Heart right ventricle (tissue), 16 donors: ENCODE measurements around the gene POLR2I. TPM values are rescaled to one million over a fixed set of nuclear protein-coding genes. Genes with fewer than 3 reads are reported as not detected.

Source experiments
- ATAC-seq, 8 donors: fragments of 200-7000 bp; cut with Tn5 transposase; one replicate each; pipeline ENCODE4 v1.9.1; 2020; ENCODE audit warnings: mild to moderate bottlenecking in 8 of 8, moderate library complexity in 8 of 8, moderate number of reproducible peaks in 1 of 8
- DNase-seq, 2 donors: peaks; one replicate each; pipeline ENCODE4 v3.0.0-alpha.2; 2020
- H3K27ac ChIP-seq, 10 donors: fragments of 200-600 bp; sonication (generic) in 2 of 10; one replicate each; pipeline versions ENCODE4 v1.5.0 to v1.8.0; 2020 to 2022; ENCODE audit warnings: mild to moderate bottlenecking in 3 of 10
- H3K27me3 ChIP-seq, 7 donors: fragments of 200-600 bp; one replicate each; pipeline ENCODE4 v1.8.0; 2021 to 2022; ENCODE audit warnings: mild to moderate bottlenecking in 2 of 7
- H3K36me3 ChIP-seq, 9 donors: fragments of 200-600 bp; sonication (generic) in 1 of 9; one replicate each; pipeline versions ENCODE4 v1.5.0 to v1.8.0; 2020 to 2022; ENCODE audit warnings: mild to moderate bottlenecking in 2 of 9
- H3K4me1 ChIP-seq, 9 donors: fragments of 200-600 bp; sonication (generic) in 1 of 9; one replicate each; pipeline versions ENCODE4 v1.5.0 to v1.8.0; 2020 to 2022; ENCODE audit warnings: mild to moderate bottlenecking in 4 of 9
- H3K4me3 ChIP-seq, 10 donors: fragments of 200-600 bp; sonication (generic) in 2 of 10; one replicate each; pipeline versions ENCODE4 v1.5.0 to v1.8.0; 2020 to 2022; ENCODE audit warnings: mild to moderate bottlenecking in 7 of 10, moderate library complexity in 2 of 10
- H3K9me3 ChIP-seq, 11 donors: fragments of 200-600 bp in 10 of 11; sonication (generic) in 2 of 11; one replicate each; pipeline versions ENCODE4 v1.5.0 to v1.8.0; 2013 to 2022; ENCODE audit warnings: mild to moderate bottlenecking in 2 of 11, control low read depth in 1 of 11, moderate library complexity in 1 of 11
- CTCF ChIP-seq, 9 donors: fragments of 200-600 bp; sonication (generic) in 2 of 9; IDR thresholded peaks; one replicate each; pipeline versions ENCODE4 v1.5.0 to v1.8.0; 2021 to 2022; ENCODE audit warnings: antibody characterized with exemption in 9 of 9, mild to moderate bottlenecking in 5 of 9, moderate library complexity in 1 of 9
- WGBS, 2 donors: extraction: QIAGEN DNeasy Blood & Tissue Kit; methylation state at CpG; one replicate each; pipeline ENCODE4 v1.1.7; 2013; ENCODE audit warnings: inconsistent platforms in 1 of 2; 5-methylcytosine and 5-hydroxymethylcytosine counted together
- intact Hi-C, 10 donors: fragments of 100-400 bp; cut with DNase I; formaldehyde crosslinking; loops; one replicate each; pipeline versions ENCODE4 v1.11.1 to v1.14.2; 2022
- polyA plus RNA-seq, 2 donors: library from polyadenylated mRNA; stranded (reverse); fragments of 200-250 nt; gene quantifications; one replicate each; pipeline ENCODE4 v1.2.3, GENCODE V29; 2013
- total RNA-seq, 10 donors: library from RNA; stranded (reverse); fragmentation: NEBNext Ultra II Directional in 3 of 10; extraction: Animal tissue kit (Norgen Biotek cat#: 25700) in 3 of 10; gene quantifications; one replicate each; pipeline versions ENCODE4 v1.2.1 to v1.2.4, GENCODE V29; 2021 to 2023
- donor health status: Arrhythmogenic right ventricular cardiomyopathy.
- donor health status: ischemic (EF 13 %, LVEDD 7.1; RV severe dilation, severe dysfunction).
- donor health status: healthy with polysubstance abuse.
- donor health status: DM: no; HTN: yes; CAD: no.
- donor health status: DM: no; HTN: no; CAD: no.
- donor health status: ischemic (EF 25% LVEDD 6.9; RV normal size, moderate dysfunction).
- donor health status: ischemic (EF 25% LVEDD 5.7; RV mildly dilated, moderate dysfunction).
- donor health status: healthy.
- donor health status: DM: yes; HTN: yes; CAD: no.
- donor health status: Ischemic cardiomyopathy.
- donor health status: ischemic (EF 35%, LVEDD 5.7; RV mildly dilated, moderate dysfunction).
- donor health status: nonischemic (EF 11% LVEDD 7.7; RV severe dilation, severe dysfunction).
- donor health status: DM: yes; HTN: yes; CAD: no.
- donor health status: PGD.
- donor health status: ischemic (EF 29% LVEDD 5.4; RV normal size, mild dysfunction).
- donor health status: nonischemic (EF 23%, LVEDD 6.1; RV moderate dilation, normal function).

The POLR2I gene
- total and polyA plus RNA-seq, 12 donors, result 83.7 to 153 (median 111) TPM

- WGBS, 2 donors, result 14% methylated on average over 10 of the region's 10 CpGs
- ATAC-seq, result peak; percentile 3 to 26 (median 14)
- H3K9me3 ChIP-seq, result no peaks in the 10 kb centered on the region
- H3K27ac ChIP-seq, result peak overlapping the region; percentile 71 to 97 (median 93)
- H3K36me3 ChIP-seq, result peaks cover 0 to 31% (median 19%) of the 10 kb centered on the region in 9 donors
- peak in 1 of 2 donors; percentile 39 for DNase-seq
- intact Hi-C loops, result loop anchor here in 6 of 10 donors (1.0 to 10.0 kb wide), 7 partner anchors 11 to 364 kb away; partner anchors contain the start of genes COX7A1 (in 1 of the 6) and LRFN3 (in 1 of the 6)
- H3K4me3 ChIP-seq, result peak overlapping the region; percentile 13 to 64 (median 51)
- no peak for TF ChIP-seq CTCF (IDR thresholded peaks at IDR 0.05)
- H3K4me1 ChIP-seq, result peaks cover 0 to 45% (median 16%) of the 10 kb centered on the region in 9 donors
- no peaks in the 10 kb centered on the region for H3K27me3 ChIP-seq
These were observed 13.7 kb upstream of the POLR2I start for GRCh38 chr19:36128392-36128736.

GRCh38 chr19:36125557-36125956, 10.9 kb upstream of the POLR2I start:
- no peak for ATAC-seq
- no peak for TF ChIP-seq CTCF (IDR thresholded peaks at IDR 0.05)
- H3K4me1 ChIP-seq, result peaks cover 0 to 22% (median 16%) of the 10 kb centered on the region in 9 donors
- no peak overlapping the region for H3K4me3 ChIP-seq
- H3K36me3 ChIP-seq, result peaks cover 0 to 55% (median 29%) of the 10 kb centered on the region in 9 donors
- intact Hi-C loops, result loop anchor here in 3 of 10 donors (5.0 to 10.0 kb wide), 3 partner anchors 47 to 367 kb away; partner anchors contain the start of gene LRFN3 (in 1 of the 3)
- no peak overlapping the region for H3K27ac ChIP-seq
- DNase-seq, result no peak
- no peaks in the 10 kb centered on the region for H3K9me3 ChIP-seq
- 83% methylated on average over 9 of the region's 9 CpGs for WGBS, 2 donors
- no peaks in the 10 kb centered on the region for H3K27me3 ChIP-seq

GRCh38 chr19:36121486-36122124, 6.9 kb upstream of the POLR2I start:
- intact Hi-C loops, result loop anchor here in 1 of 10 donors (10.0 kb wide), 1 partner anchor 187 kb away; the partner anchor contains the start of gene LRFN3
- peak in 2 of 8 donors; percentile 8 to 14 for ATAC-seq
- Histone ChIP-seq H3K27me3 (no peaks in the 10 kb centered on the region), H3K27ac (no peak overlapping the region), H3K4me1 (peaks cover 0 to 10% (median 4%) of the 10 kb centered on the region in 9 donors), H3K36me3 (peaks cover 0 to 92% (median 36%) of the 10 kb centered on the region in 9 donors), H3K9me3 (no peaks in the 10 kb centered on the region), H3K4me3 (no peak overlapping the region)
- no peak for TF ChIP-seq CTCF (IDR thresholded peaks at IDR 0.05)
- WGBS, 2 donors, result 88 to 89% methylated on average over 49 of the region's 49 CpGs
- no peak for DNase-seq

GRCh38 chr19:36120984-36121358, 6.3 kb upstream of the POLR2I start:
- no peak for TF ChIP-seq CTCF (IDR thresholded peaks at IDR 0.05)
- peaks cover 0 to 93% (median 36%) of the 10 kb centered on the region in 9 donors for H3K36me3 ChIP-seq
- ATAC-seq, result peak in 1 of 8 donors; percentile 12
- DNase-seq, result no peak
- H3K4me3 ChIP-seq, result no peak overlapping the region
- H3K27ac ChIP-seq, result no peak overlapping the region
- H3K27me3 ChIP-seq, result no peaks in the 10 kb centered on the region
- WGBS, 2 donors, result 95% methylated on average over 18 of the region's 18 CpGs
- peaks cover 2 to 16% (median 10%) of the 10 kb centered on the region in 9 donors for H3K4me1 ChIP-seq
- intact Hi-C loops, result loop anchor here in 1 of 10 donors (10.0 kb wide), 1 partner anchor 186 kb away; the partner anchor contains the start of gene LRFN3
- no peaks in the 10 kb centered on the region for H3K9me3 ChIP-seq
